ENCODE measurements around the gene ADARB2.

- TF ChIP-seq POLR2A (IDR thresholded peaks at IDR 0.05) (no peak), CTCF (IDR thresholded peaks at IDR 0.05) (no peak)
Measured at GRCh38 chr10:1551636-1552338, 185.5 kb downstream of the ADARB2 start.
